C1 segment of cervical spinal cord (tissue), 14 donors: ENCODE measurements around the gene MCC.

Source experiments
- DNase-seq, 14 donors: peaks; one replicate each; lab custom pipeline; 2025; lab: John Stamatoyannopoulos, UW

The MCC gene

DNA sequence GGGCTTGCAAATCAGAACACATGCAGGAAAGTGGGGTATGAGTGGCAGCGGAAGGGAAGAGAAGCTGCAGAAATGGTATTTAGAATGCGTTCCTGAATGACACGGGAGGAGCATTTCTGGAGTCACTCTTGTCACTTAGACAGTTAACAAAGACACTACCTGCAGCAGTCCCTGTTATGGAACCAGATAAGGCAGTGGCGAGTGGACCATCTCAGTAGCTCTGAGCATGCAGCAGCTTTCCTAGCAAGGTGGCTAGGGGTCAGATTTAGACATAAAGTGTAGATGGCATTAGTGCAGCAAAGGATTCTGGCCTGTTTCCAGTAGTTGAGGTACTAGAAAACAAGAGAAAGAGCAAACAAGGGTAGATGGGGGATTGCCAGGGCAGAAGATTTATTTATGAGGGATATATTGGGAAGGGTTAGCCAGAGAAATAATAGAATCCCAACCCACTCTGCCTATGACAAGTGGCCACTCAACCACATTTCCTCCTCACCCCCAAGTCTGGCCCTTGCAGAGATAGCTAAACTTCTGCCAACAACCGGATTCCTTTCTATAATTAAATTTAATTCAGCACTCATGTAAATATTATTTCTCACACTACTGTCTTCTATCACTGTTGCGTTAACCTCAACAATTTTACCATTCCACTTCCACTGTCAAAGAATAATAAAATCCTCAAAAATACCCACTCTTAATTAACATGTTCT lies 310.0 kb downstream of the MCC start:
- no peak for DNase-seq

DNA sequence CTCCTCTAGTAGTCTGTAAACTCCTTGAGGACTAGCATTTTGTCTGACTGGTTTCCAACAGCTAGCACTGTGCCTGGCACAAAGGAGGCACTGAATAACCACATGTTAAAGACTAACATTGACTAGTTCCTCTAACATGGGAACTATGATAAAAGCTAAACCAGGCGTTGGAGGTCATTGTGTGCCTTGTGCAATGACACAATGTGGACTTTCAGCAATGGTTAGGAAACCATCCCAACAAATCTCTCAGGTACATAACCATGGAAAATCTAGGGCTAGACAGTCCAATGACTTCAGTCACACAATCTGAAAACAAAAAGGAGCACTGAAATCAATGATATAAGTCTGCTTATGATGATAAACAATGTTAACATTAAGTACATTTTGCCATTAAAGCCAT lies 311.0 kb downstream of the MCC start:
- no peak for DNase-seq

DNA sequence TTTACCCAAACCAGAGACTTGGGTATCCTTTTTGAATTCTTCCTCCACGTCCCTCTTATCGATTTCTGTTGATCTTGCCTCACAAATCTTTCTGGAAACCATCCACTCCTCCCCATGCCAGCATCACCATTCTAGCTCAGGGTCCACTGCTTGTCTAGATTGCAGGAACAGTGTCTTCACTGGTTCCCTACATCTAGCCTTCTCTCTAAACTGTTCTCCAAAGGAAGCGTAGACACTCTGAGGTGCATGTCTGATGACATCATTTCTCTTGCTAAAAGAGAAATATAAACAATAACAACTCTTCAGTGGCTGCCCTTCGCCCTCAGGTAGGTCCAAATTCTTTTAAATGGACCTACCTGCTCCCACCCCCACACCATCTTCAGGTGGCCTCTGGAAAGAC lies 311.5 kb downstream of the MCC start:
- no peak for DNase-seq

DNA sequence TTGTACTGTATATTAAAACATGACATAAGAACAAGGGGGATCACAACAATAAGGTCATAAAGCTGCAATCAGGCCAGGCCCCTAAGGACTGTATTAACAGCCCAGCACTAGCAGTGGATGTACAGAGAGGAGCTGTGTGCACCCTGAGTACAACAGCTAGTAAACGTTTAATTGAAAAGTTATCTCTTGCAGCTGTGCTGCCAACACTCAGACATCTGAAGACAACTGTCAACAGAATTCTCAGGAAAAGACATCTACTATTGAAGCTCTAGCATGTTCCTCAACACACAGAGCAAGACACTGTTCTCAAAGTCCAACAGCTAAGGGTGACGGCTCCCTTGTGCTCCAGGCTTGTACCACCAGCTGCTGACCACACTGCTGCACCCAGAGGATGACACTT lies 312.1 kb downstream of the MCC start:
- no peak for DNase-seq

DNA sequence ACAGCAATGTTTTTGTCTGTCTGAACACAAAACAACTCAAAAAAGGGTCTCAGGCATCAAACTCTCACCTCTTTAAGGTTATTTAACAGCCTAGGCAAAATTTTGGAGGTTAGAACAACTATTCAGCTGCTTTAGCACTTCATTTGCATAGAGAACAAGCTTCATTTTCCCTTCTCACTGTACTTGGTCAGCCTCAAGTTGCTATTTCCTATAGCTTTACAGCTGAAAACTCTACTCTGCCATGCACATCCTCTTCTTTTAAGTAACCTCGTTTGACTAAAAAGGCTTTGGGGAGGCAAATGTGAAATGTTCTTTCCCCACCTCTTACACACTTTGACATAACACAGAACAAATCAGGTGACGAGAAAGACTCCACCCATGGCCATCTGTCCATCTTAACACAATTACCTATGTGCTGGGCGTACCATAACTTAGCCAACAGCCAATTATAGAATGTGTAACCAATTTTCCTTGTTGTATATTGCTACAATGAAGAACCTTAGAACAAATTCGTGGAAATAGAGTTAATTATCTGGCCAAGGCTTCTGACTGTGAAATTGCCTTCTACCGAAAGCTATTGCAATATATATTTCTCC lies 315.9 kb downstream of the MCC start:
- no peak for DNase-seq

DNA sequence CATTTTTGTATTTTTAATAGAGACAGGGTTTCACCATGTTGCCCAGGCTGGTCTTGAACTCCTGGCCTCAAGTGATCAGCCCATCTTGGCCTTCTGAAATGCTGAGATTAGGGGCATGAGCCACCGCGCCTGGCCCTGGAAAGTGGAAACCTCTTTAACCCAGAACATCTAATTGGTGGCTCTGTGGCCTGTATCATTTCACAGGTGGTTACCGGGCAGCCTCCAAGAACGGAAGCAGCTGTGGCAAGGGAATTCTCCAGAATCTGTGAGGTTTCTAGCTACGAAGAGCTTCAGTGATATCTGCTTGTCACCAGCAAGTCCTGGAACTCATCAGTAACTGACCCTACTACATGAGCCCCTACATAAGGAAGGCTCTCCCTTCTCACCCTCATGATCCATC lies 316.7 kb downstream of the MCC start:
- DNase-seq: no peak

DNA sequence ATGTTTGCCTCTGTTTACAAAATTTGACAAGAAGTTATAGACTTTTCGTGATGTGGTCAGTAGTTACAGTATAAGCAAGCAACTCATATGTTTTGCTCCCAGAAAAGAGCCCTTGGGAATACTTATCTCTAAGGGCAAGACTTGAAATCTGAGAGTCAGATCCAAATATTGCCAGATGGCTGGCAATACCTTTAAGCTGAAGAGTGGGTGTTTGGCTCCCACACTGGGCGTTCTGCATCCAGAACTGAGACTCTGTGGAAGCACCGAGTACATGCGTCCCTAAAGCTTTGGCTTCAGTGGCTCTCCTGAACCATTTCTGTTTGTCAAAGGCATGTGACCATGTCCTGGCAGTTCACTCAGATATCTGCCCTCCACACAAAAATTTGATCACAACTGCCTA lies 317.5 kb downstream of the MCC start:
- DNase-seq: no peak

DNA sequence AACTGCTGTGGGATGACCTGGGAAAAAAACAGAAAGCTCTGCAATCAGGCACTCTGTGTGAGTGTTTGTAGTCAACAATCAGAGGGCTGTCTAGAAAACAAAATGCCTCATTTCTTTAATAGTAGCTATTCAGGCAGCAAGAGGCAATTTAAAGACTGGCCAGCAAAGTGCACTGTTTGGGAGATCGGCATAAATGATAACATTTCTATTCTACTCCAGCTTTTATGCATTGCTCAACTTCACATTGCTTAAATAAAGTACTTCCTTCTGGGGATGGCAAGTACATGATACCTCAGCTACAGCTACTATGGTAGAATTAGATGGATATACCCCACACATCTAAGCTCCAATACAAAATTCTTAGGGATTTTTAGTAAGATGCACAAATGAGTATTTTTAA lies 318.5 kb downstream of the MCC start:
- no peak for DNase-seq

DNA sequence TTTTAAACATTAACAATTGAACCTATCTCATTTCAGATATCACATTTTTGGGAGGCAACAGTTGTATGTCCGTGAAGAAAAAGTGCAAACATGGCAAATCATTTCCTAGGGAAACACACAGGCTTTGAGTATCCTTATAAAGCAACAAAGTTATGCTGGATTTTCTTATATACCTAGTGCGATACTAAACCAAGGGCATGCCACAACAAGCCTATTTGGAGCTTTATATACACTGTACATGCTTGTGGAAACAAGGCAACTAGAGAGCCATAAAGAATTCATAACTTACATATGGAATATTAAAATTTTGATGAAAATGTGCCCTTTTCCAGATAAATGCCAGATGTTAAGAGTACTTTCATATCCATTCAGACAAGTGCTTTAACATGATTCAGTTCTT lies 320.3 kb downstream of the MCC start:
- DNase-seq: no peak

DNA sequence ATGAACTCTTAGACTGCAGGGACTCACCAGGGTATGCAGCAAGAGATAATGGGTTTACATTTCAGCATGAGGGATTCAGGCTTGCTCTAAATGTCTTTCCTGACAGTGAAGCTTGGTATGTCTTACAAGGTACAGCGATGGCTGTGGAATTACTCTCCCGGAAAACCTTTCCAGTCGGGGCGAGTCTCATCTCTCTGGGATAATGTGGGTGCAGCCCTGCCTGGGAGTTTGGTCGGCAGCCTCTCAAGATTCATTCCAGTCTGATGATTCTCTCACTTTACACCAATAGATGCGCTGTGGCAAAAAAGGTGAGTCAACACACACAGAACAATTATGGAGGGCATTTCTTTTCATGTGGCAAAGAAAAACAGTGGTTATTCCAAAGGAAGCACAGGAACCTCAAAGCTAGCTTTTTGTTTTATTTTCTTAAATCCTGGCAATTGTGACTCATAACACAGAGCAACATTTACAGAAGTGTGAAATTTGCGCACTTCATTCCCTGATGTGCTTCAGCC lies 321.3 kb downstream of the MCC start:
- DNase-seq: no peak

DNA sequence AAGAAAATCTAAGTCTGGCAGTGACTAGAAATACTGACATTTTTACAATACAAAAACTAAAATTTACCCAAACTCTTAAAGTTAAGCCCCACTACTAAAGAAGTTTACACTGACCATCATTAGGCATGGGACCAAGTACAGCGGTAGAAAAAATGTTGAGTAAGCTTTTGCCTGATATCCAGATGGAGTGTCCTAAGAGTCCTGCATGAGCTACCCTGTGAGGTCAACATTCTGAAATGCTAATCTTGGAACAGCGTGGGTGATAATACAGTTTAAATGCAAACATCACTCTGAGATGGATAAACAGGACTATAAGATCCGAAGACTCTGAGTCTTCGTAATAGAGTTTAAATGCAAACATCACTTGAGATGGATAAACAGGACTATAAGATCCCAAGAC lies 322.0 kb downstream of the MCC start:
- no peak for DNase-seq

DNA sequence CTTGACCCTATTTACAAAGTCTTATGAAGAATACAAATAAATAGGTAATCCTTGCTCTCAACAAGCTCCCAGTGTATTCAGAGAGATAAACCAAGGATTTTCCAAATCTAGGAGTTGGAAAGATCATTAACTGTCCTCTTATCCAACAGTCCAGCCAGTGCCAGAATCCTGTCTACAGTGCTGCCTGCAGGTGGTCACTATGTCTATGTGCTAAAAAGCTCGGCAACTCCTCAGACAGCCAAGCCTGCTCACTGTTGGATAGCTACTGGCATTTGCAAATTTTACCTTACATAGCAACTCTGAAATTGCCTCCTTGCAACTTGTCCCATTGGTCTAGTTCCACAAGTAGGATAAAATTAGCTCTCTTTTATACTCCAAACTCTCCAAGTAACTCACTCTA lies 324.2 kb downstream of the MCC start:
- peak in 1 of 14 donors; percentile 25 for DNase-seq

DNA sequence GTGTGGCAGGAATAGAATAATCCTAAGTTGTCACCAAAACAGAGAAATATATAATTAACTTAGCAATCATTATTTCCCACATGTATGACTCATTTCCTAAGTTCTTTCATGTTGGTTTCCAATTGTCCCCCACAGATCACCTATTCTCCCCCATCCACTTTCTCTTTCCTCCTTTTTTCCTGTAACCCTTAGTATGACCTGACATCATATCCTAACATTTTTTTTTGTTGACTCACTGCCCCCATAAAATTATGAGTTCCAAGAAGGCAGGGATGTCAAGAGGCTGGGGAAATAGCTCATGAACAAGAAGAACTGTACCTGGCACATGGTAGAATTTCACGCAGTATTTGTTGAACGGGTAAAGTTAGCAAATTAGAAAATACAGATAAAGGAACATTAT lies 324.9 kb downstream of the MCC start:
- DNase-seq: no peak

DNA sequence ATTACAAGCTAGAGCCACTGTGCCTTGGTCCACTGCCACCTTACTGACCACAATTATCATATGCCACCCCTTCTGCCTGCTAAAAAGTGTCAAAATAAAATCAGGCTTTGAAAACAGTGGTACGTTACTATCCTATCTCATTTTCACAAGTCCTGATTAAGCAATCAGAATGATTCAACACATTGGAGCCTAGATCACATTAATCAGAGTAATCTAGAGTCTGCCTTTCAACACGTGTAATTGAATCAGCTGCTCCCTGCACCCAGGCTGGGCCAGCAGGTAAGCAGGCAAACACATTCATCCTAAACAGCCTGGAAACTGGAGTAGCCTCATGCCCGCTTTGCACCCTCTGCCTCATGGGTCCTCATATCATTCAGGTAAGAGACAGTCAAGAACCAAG lies 325.5 kb downstream of the MCC start:
- DNase-seq: no peak

DNA sequence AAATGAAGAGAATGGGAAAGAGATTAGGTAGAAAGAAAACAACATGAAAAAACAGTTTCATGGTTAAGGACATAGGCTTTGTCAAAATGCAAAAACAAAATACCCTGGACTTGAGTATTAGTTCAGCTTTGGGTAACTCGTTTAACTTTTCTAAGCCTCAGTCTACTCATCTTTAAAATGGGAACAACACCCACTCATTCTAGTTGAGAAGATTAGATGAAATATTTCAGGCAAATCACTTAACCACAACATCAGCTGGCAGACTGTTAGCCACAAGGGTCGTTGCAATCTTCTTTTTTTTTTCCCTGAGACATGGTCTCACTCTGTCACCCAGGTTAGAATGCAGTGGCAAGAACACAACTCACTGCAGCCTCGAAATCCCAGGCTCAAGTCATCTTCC lies 326.0 kb downstream of the MCC start:
- DNase-seq: no peak

DNA sequence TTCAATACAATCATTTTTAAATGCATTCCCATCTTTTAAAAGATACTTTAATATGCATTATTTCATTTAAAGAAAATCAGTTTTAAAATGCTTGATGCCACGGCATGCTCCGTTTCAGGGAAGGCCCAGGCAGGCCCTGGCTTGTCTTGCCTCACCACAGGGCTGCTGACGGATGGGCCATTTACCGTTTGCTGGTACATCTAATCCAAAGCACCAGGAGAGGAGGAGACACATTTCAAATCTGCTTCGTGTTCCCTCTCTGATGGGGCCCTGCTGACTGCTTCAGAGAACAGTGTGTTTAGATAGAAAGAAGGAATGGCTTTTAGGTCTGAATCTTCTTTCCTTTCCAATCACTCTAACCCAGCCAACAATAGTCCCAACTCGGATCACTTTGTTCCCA lies 326.4 kb downstream of the MCC start:
- DNase-seq: no peak

DNA sequence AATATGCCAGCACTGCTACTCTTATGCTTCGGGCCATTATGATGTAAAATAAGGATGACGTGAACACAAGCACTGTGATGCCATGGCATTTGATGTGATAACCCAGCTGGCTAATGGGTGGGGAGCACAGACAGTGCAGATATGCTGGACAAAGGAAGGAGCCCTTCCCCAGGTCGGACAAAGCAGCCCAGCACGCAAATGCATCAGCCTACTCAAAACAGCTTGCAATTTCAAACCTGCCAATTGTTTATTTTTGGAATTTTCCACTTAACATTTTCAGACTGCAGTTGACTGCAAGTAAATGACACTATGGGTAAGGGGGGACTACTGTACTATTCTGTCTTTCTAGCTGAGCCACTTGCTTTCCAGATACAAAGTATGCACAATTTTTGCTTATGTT lies 330.4 kb downstream of the MCC start:
- DNase-seq: no peak

DNA sequence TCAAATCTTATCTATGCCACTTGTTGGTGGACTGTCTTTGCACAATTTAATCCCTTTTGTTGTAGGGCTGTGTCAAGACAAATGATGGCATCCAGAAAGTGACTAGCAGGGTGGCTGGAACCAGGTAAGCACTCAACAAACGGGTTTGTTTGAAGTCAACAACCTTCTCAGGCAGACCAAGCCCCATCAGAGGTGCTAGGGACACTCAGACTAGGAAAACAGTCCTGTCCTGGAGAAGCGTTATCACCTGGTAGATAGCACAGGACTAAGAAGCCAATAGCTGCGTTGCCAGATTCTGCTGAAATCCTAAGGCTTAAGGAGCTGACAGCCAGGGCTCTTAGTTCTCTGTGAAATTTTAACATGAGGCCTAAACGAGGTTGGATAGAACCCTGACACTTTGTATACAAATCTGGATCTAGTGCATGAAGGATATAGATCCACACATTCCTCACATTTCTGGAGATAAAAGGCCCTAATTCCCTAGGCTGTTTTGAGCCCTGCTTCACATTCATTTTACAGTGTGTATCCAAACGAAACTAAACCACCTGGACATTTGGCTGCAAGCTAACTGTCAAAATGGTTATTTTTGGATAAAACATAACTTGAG lies 331.9 kb downstream of the MCC start:
- DNase-seq: no peak

DNA sequence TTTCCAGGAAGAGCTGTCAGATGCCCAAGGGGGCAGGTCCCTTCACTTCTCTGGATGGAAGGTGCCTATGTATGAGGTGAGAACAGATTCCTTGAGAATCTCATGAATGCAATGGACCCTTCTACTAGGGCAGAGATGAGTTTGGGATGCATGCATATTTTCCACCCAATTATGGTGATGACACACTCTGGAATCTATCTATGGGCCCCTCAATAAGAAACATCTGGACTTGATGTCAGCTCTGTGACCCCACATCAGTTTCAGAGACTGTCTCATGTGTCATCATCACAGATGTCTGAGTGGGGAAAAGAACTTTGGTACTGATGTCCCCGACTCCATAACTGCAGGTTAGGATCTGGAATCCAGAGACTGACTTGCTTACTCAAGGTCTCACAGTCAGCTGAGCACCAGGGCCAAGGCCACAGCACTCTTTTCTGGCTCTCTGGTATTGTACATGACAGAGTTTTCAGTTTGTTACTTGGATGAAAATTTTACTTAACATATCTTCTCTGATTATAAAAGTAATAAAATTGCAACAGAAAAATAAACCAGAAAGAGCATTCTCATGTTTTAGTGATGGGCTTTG lies 334.6 kb downstream of the MCC start:
- no peak for DNase-seq

DNA sequence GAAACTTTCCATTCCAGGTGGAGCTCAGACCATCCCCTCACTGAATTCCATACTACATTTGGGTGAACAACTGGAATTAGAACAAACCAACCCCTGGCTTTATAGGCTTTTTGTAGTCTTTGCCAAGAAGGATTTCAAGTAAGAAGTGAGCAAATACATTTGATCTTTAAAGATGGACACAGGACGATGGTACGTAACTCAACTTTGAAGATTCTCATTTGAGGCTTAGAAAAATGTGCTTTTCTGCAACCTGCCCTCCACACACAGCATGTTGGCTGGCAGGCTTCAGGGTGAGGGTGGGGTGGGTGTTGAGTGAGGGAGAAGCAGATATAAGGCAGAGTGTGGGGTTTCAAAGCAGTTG lies 335.9 kb downstream of the MCC start:
- DNase-seq: no peak

DNA sequence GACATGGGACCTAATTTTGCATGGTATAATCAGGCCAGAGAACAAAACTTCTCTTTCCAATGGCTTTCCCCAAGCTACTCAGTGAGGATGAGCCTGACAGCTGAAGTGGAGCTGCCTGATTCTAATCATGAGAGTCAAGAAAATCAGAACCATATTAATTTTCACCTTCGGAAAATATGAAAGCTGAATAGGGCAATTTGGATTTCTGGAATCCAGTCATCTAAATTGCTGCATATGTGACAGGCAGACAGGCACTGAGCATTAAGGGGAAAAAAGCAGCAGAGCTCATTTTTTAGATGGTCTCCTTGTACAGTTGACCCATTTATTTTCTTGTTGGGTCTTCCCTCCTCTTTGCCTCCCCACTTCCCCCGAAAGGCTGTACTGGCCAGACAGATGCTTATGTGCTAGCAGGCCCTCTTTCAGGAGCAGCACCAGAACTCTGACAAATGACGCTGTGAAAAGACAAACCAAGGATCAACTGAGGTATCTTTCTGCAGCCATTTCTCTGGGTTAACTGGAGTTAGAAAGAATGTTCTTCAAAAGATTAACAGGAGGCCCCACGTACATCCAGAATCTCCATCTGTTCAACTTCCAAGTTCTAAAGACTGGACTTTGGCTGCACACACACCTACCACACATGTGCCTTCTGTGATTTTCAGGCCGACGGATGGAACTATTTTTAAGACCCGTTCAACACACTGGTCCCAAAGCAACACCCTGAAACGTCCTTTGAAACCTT lies 336.4 kb downstream of the MCC start:
- no peak for DNase-seq

DNA sequence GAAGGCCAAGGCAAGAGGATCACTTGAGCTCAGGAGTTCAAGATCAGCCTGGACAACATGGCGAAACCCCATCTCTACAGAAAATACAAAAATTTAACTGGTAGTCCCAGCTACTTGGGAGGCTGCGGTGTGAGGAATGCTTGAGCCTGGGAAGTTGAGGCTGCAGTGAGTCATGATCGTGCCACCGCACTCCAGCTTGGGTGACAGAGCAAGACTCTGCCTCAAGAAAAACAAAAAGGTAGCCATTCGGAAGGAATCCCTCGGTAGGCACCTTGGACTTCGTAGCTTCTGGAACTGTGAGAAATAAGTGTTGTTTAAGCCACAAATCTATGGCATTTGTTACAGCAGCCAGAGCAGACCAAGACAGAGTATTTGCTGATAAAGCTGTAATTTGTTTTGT lies 337.4 kb downstream of the MCC start:
- no peak for DNase-seq
